Dedifferentiated amniotic fluid mesenchymal stem cell (primary cell): ENCODE measurements around the gene POFUT2.

ENCODE experiments used
- DNase-seq: peaks from one replicate; pipeline ENCODE4 v3.0.0-alpha.2; 2016; ENCODE audit errors: extremely low spot score

Gene POFUT2

DNA sequence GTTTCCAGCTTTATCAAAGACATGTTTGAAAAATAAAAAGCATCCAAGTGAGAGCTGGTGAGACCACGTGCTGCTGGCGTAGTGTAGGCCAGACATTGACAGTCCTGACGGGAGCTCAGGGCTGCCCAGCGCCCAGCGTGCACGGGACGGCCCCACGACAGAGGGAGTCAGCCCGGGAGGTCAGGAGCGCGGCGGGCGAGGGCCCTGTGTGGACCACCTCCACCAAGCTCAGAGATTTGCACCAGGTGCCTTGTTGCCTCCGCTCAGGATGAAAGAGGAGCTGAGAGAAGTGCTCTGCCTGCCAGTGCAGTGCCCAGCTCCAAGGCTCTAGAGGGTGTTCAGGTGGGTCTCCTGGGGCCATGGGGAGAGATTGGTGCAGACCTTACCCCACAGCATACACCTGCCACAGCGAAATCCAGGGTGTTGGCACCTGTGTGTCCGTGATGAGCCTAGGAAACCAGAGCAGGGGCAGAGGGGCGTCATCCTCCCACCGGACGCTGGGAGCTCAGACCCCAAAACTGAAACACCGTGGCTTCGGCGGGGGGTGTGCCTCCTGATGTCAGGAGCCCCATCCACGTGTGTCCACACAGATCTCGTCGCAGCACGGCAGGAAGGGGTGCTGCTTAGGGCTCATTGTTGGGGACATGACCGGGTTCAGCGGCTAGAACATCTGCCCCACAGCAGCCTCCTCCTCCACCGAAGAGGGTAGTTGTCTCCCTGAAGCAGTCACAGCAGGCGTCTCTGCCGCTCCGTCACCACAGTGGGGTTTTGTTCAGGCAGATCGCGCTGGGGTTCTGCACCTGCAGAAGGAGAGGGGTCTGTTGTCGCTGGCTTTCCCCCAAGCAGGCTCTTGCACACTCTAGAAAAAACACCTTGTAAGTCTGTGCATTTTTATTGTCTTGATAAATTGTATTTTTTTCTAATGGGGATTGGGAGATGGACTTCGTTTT lies 64.2 kb downstream of the POFUT2 start:
- DNase-seq: no peak

DNA sequence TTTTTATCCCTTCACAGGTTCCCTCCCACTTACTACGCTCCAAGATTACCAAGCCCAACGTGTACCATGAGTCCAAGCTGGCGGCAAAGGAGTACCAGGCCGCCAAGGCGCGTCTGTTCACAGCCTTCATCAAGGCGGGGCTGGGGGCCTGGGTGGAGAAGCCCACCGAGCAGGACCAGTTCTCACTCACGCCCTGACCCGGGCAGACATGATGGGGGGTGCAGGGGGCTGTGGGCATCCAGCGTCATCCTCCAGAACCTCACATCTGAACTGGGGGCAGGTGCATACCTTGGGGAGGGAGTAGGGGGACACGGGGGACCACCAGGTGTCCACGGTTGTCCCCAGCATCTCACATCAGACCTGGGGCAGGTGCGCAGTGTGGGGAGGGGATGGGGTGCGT lies 65.7 kb downstream of the POFUT2 start:
- DNase-seq: no peak

DNA sequence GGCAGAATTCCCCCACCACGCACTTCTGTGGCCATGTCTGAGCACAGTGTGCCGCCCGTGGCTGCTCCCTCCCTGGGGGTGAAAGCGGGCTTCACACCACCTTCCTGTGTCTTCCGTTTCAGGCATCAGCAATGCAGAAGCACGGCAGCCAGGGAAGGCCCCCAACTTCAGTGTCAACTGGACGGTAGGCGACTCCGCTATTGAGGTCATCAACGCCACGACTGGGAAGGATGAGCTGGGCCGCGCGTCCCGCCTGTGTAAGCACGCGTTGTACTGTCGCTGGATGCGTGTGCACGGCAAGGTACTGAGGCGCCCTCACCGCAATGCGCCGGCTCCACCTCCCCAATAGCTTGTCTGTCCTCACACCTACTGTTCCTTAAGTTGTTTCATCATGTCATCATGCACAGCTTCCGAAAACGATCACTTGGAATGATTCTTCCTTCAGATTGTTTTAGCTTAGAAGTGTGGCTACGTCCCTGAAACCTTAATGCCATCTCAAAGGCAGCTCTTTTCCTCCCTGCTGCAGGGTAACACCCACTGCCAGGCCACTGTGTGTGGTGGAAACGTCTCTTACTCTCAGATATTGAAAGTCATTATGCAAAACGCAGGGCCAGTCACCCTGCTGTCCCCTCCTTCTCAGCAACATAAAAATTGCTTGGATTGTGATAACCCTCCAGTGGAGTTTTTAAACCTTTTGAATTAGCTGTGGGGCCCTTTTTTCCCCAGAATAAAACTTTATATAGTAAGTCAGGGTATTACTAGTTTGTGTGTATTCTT lies 66.8 kb downstream of the POFUT2 start:
- no peak for DNase-seq

DNA sequence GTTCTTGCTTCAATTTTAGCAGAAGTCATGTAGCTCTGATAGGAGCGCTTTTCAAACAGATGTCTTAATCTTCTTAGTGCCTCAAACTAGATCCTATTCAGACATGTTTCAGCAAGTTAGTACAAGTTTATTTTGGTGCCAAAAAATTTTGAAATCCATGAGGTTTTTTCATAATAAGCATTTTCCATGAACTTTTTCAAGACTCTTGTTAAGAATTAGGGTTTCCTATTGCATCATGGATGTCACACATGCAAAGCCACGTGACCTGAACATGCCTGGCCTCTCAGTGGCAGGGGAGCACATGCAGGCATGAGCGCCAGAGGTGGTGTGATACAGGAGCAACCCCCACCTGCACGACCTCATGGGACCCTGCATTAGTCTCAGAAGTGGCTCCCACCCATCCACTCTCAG lies 67.6 kb downstream of the POFUT2 start:
- DNase-seq: no peak

DNA sequence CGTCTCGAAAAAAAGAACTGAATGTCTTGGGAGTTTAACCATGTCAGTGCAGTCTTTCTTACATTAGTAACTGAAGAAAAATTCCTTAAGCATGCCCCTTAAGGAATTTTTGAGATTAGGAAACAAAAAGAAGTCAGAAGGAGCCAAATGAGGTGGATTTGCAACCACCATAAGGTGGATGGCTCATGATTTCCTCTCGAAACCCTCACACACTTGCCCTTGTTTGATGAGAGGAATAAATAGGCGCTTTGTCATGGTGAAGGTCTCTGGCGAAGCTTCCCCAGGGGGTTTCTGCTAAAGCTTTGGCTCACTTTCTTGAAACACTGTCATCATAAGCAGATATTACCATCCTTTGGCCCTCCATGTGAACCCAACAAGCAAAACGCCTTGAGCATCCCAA lies 68.2 kb downstream of the POFUT2 start:
- no peak for DNase-seq

DNA sequence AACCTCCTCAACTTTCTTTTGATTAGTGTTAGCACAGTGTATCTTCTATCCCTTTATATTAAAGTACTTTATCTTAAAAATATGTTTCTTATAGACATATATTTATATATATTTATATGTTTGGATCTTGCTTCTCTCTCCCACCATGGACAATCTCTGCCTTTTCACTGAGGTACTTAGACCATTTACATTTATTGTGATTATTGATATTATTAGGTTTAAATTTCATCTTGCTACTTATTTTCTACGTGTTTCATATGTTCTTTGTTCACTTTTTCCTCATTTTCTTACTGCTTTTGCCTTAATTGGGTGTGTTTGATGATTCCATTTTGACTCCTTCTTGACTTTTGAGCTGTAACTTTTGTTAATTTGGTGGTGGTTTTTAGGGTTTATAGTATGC lies 70.7 kb downstream of the POFUT2 start:
- no peak for DNase-seq

DNA sequence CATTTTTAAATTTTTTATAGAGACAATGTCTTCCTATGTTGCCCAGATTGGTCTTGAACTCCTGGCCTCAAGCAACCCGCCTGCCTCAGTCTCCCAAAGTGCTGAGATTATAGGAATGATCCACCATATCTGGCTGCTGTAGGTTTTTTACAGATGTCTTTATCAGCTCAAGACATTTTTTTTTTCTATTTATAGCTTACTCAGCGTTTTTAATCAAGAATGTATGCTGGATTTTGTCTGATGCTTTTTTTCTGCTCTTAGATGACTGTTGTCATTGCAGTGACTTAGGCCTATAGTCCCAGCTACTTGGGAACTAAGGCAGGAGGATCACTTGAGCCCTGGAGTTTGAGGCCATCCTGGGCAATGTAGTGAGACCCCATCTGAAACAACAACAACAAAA lies 72.5 kb downstream of the POFUT2 start:
- no peak for DNase-seq
